GM12878 (cell line): ENCODE results near the gene FXYD7. TPM values are rescaled to one million over a fixed set of nuclear protein-coding genes. Genes with fewer than 3 reads are reported as not detected.

ENCODE experiments used
- ATAC-seq: fragments of 200-7000 bp; cut with Tn5 transposase; 3 replicates; pipeline ENCODE4 v1.9.1; 2020; ENCODE audit warnings: mild to moderate bottlenecking, moderate library complexity
- BruUV-seq: library from RNA; stranded (reverse); fragments of 400-500 nt; replicated peaks from 2 replicates; lab custom pipeline; 2021; lab: Mats Ljungman, UMichigan
- CTCF ChIA-PET: fragments of 300-600 bp; sonication (Branson Sonifier 250); formaldehyde crosslinking; extraction: SDS; loops from one replicate; lab custom pipeline; 2021; ENCODE audit warnings: inconsistent platforms; lab: Yijun Ruan, JAX
- POLR2A ChIA-PET: fragments of 350-600 bp; formaldehyde crosslinking; extraction: SDS; loops from one replicate; lab custom pipeline; 2021; ENCODE audit warnings: inconsistent platforms; lab: Charles Lee
- RAD21 ChIA-PET: fragments of 300-600 bp; sonication (Branson Sonifier 250); formaldehyde crosslinking; loops from one replicate; lab custom pipeline; 2023; ENCODE audit warnings: antibody characterized with exemption; ENCODE audit not compliant: unreplicated experiment; lab: Charles Lee
- SMC1A ChIA-PET: fragments of 300-600 bp; sonication (Branson Sonifier 250); formaldehyde crosslinking; loops from one replicate; lab custom pipeline; 2023; ENCODE audit not compliant: unreplicated experiment, uncharacterized antibody; lab: Charles Lee
- DNase-seq: peaks from one replicate; pipeline ENCODE4 v3.0.0-alpha.2; 2011; ENCODE audit warnings: low read depth, low spot score
- FAIRE-seq: peaks from 3 replicates; lab custom pipeline; 2011; peaks lifted over from hg19 to GRCh38; lab: Jason Lieb, UNC
- H2AFZ ChIP-seq: 2 replicates; pipeline ENCODE4 v1.6.0; 2011; ENCODE audit warnings: low read depth, low read length, control low read depth; ENCODE audit not compliant: control insufficient read depth
- H3K27ac ChIP-seq: 2 replicates; pipeline ENCODE4 v1.5.1; 2011; ENCODE audit warnings: control low read depth; ENCODE audit not compliant: control insufficient read depth, insufficient read depth
- H3K27me3 ChIP-seq, 2 experiments: replicated peaks in 1 of 2; 2 replicates each; pipeline versions ENCODE4 v1.6.0 to v1.6.1; 2011; ENCODE audit warnings: low read length in 1 of 2; ENCODE audit not compliant: control insufficient read depth in 2 of 2, insufficient read depth in 2 of 2
- H3K36me3 ChIP-seq, 2 experiments: 2 replicates each; pipeline ENCODE4 v1.5.1; 2011; ENCODE audit warnings: low read length in 1 of 2; ENCODE audit not compliant: control insufficient read depth in 2 of 2, insufficient read depth in 2 of 2
- H3K4me1 ChIP-seq: 2 replicates; pipeline ENCODE4 v1.6.1; 2011; ENCODE audit warnings: mild to moderate bottlenecking, low read length, moderate library complexity, mixed read lengths; ENCODE audit not compliant: control insufficient read depth, insufficient read depth
- H3K4me2 ChIP-seq: 2 replicates; pipeline ENCODE4 v1.6.0; 2011; ENCODE audit warnings: control low read depth; ENCODE audit not compliant: control insufficient read depth, insufficient read depth
- H3K4me3 ChIP-seq: fragments of 200-600 bp; sonication (generic); 2 replicates; pipeline ENCODE4 v1.5.1; 2016
- H3K79me2 ChIP-seq: 2 replicates; pipeline ENCODE4 v1.6.0; 2011; ENCODE audit warnings: low read length; ENCODE audit not compliant: control insufficient read depth, insufficient read depth
- H3K9ac ChIP-seq: 2 replicates; pipeline ENCODE4 v1.8.0; 2011; ENCODE audit warnings: low read length, control low read depth, mixed read lengths; ENCODE audit not compliant: control insufficient read depth, insufficient read depth
- H3K9me3 ChIP-seq: replicated peaks from 3 replicates; pipeline ENCODE4 v1.5.1; 2011; ENCODE audit warnings: mild to moderate bottlenecking, low read length; ENCODE audit not compliant: control insufficient read depth, insufficient read depth
- H4K20me1 ChIP-seq: 2 replicates; pipeline ENCODE4 v1.6.0; 2011; ENCODE audit not compliant: control insufficient read depth, insufficient read depth
- ATF3 ChIP-seq: IDR thresholded peaks from 2 replicates; pipeline ENCODE4 v1.6.1; 2011; ENCODE audit warnings: low read depth, mild to moderate bottlenecking, low read length, moderate library complexity, borderline replicate concordance; ENCODE audit errors: extremely low read depth
- CBFB ChIP-seq: IDR thresholded peaks from 2 replicates; pipeline ENCODE4 v1.6.1; 2016; ENCODE audit warnings: antibody characterized with exemption, low read depth
- FOS ChIP-seq: IDR thresholded peaks from 3 replicates; pipeline ENCODE4 v1.6.1; 2011; ENCODE audit warnings: borderline replicate concordance; ENCODE audit not compliant: insufficient read length; ENCODE audit errors: extremely low read depth
- MEF2A ChIP-seq: IDR thresholded peaks from 2 replicates; pipeline ENCODE4 v1.6.1; 2011; ENCODE audit warnings: low read depth, mild to moderate bottlenecking, low read length, moderate library complexity; ENCODE audit not compliant: insufficient read depth
- PAX8 ChIP-seq: fragments of 450-650 bp; IDR thresholded peaks from 2 replicates; pipeline ENCODE4 v1.6.1; 2017; ENCODE audit warnings: mild to moderate bottlenecking, moderate library complexity
- POLR2AphosphoS5 ChIP-seq: IDR thresholded peaks from 2 replicates; pipeline ENCODE4 v1.6.1; 2011; ENCODE audit warnings: mild to moderate bottlenecking, low read length, inconsistent platforms
- ZNF24 ChIP-seq: fragments of 450-650 bp; IDR thresholded peaks from 2 replicates; pipeline ENCODE4 v1.6.1; 2017; ENCODE audit warnings: antibody characterized with exemption, mild to moderate bottlenecking
- ZZZ3 ChIP-seq: IDR thresholded peaks from 2 replicates; pipeline ENCODE4 v1.6.1; 2011; ENCODE audit warnings: low read depth; ENCODE audit not compliant: control insufficient read depth, insufficient read length
- WGBS: methylation state at CpG from one replicate; pipeline ENCODE4 v1.1.6; 2016; ENCODE audit warnings: low lambda C conversion rate; ENCODE audit not compliant: insufficient replicate concordance, insufficient coverage; ENCODE audit errors: missing lambda C conversion rate; 5-methylcytosine and 5-hydroxymethylcytosine counted together
- in situ Hi-C: fragments of 300-500 bp; cut with MboI; formaldehyde crosslinking; loops from 9 replicates; pipeline ENCODE4 v1.14.3; 2018; ENCODE audit warnings: mixed read lengths
- intact Hi-C: fragments of 100-400 bp; cut with micrococcal nuclease; formaldehyde crosslinking; loops from one replicate; pipeline ENCODE4 v1.14.2; 2022; ENCODE audit not compliant: unreplicated experiment
- polyA plus RNA-seq, 11 experiments: library from polyadenylated mRNA; depleted of rRNA in 4 of 11; unstranded in 6 of 11; stranded (reverse) in 5 of 11; fragments of >200 nt; fragmentation: Nextera tagmentation in 4 of 11; fragmentation: Illumina TruSeq in 1 of 11; extraction: Ambion mirVana in 4 of 11; extraction: Trizol in 1 of 11; gene quantifications; 1 replicate in 1 of 11; 2 replicates in 10 of 11; pipeline versions ENCODE4 v1.2.1 to v1.2.3, GENCODE V29; 2011 to 2016; ENCODE audit warnings: inconsistent platforms in 2 of 11, missing spikeins in 2 of 11, low read depth in 1 of 11
- total RNA-seq, 4 experiments: library from RNA; depleted of rRNA in 3 of 4; stranded (reverse); fragments of >200 nt in 3 of 4; fragmentation: Illumina TruSeq in 1 of 4; extraction: Trizol in 1 of 4; gene quantifications; 2 replicates each; pipeline versions ENCODE4 v1.2.1 to v1.2.3, GENCODE V29; 2013 to 2021
- TF ChIP-seq, protein P1 (sequence below): fragments of 450-650 bp; IDR thresholded peaks from 2 replicates; pipeline ENCODE4 v1.6.1; 2017; ENCODE audit warnings: low read depth, mild to moderate bottlenecking, moderate library complexity

The FXYD7 gene
- total and polyA plus RNA-seq, 10 of the 15 experiments (the other 5 are each of a cell fraction or from before 2014, with no cell fraction given), result 0.07 to 0.28 (median 0.12) TPM; not detected in 7

DNA sequence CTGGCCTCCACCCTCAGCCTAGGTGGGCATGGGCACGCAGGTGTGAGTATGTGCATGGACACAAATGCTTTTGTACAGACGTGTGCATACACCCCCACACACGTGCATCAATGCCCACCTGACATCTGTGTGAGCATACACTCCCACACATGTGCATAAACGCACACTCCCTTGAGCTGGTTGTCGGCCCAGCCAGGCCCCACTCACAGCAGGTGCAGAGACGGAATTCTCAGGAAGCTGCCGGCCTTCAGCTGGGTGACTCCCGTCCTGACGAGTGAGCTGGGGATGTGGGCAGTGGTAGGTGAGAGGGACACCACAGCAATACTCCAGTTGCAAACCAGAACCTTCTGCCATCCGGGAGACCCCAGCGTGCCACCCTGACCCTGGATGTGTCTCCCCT is 9.2 kb upstream of the FXYD7 start:
- no peaks in the 10 kb centered on the region for H3K27me3 ChIP-seq
- H3K4me1 ChIP-seq, result peaks cover 4% of the 10 kb centered on the region; the same call in 1 of the 2 replicates
- H2AFZ ChIP-seq, result no peak overlapping the region
- ChIA-PET CTCF (interaction anchor here (0.5 to 5.0 kb wide), 8 partner anchors 17 to 89 kb away, joined by 3 to 75 read pairs (median 13); partner anchors contain the start of gene FXYD3), RAD21 (interaction anchor here (0.7 kb wide), 1 partner anchor 67 kb away, joined by 3 read pairs; no protein-coding TSS in a partner anchor), POLR2A (interaction anchor here (0.5 kb wide), 1 partner anchor 169 kb away, joined by 3 read pairs; no protein-coding TSS in a partner anchor), SMC1A (interaction anchor here (1.0 kb wide), 1 partner anchor 284 kb away, joined by 3 read pairs; no protein-coding TSS in a partner anchor)
- intact Hi-C loops (loop anchor here (10.0 kb wide), 1 partner anchor 159 kb away; no protein-coding TSS in a partner anchor), in situ Hi-C loops (no loop called here)
- no peaks in the 10 kb centered on the region for H3K9me3 ChIP-seq
- no peak overlapping the region for H3K4me3 ChIP-seq
- no peaks in the 10 kb centered on the region for H3K36me3 ChIP-seq
- ATAC-seq (no peak), DNase-seq (no peak), FAIRE-seq (no peak)
- H4K20me1 ChIP-seq, result no peaks in the 10 kb centered on the region
- no TSS peak for BruUV-seq
- no peak overlapping the region for H3K27ac ChIP-seq
- no peak overlapping the region for H3K9ac ChIP-seq
- no peak overlapping the region for H3K4me2 ChIP-seq
- no peaks in the 10 kb centered on the region for H3K79me2 ChIP-seq
- WGBS, result 41% methylated on average over 11 of the region's 11 CpGs
- TF ChIP-seq ZNF24 (no peak), MEF2A (no peak), ZZZ3 (no peak), ATF3 (no peak), CBFB (no peak), POLR2AphosphoS5 (no peak), PAX8 (no peak), FOS (no peak)
- TF ChIP-seq, protein P1, sequence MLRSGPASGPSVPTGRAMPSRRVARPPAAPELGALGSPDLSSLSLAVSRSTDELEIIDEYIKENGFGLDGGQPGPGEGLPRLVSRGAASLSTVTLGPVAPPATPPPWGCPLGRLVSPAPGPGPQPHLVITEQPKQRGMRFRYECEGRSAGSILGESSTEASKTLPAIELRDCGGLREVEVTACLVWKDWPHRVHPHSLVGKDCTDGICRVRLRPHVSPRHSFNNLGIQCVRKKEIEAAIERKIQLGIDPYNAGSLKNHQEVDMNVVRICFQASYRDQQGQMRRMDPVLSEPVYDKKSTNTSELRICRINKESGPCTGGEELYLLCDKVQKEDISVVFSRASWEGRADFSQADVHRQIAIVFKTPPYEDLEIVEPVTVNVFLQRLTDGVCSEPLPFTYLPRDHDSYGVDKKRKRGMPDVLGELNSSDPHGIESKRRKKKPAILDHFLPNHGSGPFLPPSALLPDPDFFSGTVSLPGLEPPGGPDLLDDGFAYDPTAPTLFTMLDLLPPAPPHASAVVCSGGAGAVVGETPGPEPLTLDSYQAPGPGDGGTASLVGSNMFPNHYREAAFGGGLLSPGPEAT, result no peak
